HG02678 (cell line): ENCODE measurements around the gene ARHGDIG.
"Not testable (repeated sequence)": the region's sequence is repeated elsewhere in the genome, so short reads cannot be mapped to it uniquely, and the experiment has no call there.

Experiments used
- ATAC-seq: cut with Tn5 transposase; IDR thresholded peaks from one replicate; pipeline ENCODE4 v1.9.1; 2021; ENCODE audit warnings: mild to moderate bottlenecking, moderate library complexity; ENCODE audit not compliant: unreplicated experiment

Gene ARHGDIG

GRCh38 chr16:280552-280951 is at the start of gene ARHGDIG:
TSS of gene ARHGDIG (plus strand) at chr16:280591. CDS start at chr16:280681, 90 bp downstream.
- no peak for ATAC-seq

- ATAC-seq = no peak
These were observed 49.4 kb upstream of the ARHGDIG start for GRCh38 chr16:230949-231348.

GRCh38 chr16:234468-235305 is 45.7 kb upstream of the ARHGDIG start, which contains the start of gene FAM234A:
TSS of gene FAM234A (plus strand) at chr16:234821. CDS start at chr16:254414, 19,593 bp downstream.
- ATAC-seq = peak; percentile 83

- no peak for ATAC-seq
These were observed 40.5 kb upstream of the ARHGDIG start for GRCh38 chr16:239948-240277.

- no peak for ATAC-seq
These were observed 39.8 kb upstream of the ARHGDIG start for GRCh38 chr16:240559-240958.

- ATAC-seq = no peak
These were observed 38.1 kb upstream of the ARHGDIG start for GRCh38 chr16:242281-242680.

- no peak for ATAC-seq
These were observed 37.0 kb upstream of the ARHGDIG start for GRCh38 chr16:243348-243747.

- no peak for ATAC-seq
These were observed 35.3 kb upstream of the ARHGDIG start for GRCh38 chr16:245105-245504.

GRCh38 chr16:247027-247426 is 33.4 kb upstream of the ARHGDIG start:
- no peak for ATAC-seq

GRCh38 chr16:249431-249830 is 31.0 kb upstream of the ARHGDIG start:
- no peak for ATAC-seq

- ATAC-seq = no peak
These were observed 27.7 kb upstream of the ARHGDIG start for GRCh38 chr16:252366-253337.

GRCh38 chr16:253833-254232 is 26.6 kb upstream of the ARHGDIG start:
- no peak for ATAC-seq

- ATAC-seq = no peak
These were observed 25.9 kb upstream of the ARHGDIG start for GRCh38 chr16:254461-254860.

GRCh38 chr16:255183-255582 is 25.2 kb upstream of the ARHGDIG start:
- no peak for ATAC-seq

GRCh38 chr16:258091-258490 is 22.3 kb upstream of the ARHGDIG start:
- not testable (repeated sequence) for ATAC-seq

GRCh38 chr16:259226-259625 is 21.2 kb upstream of the ARHGDIG start:
- ATAC-seq = no peak

- no peak for ATAC-seq
These were observed 20.6 kb upstream of the ARHGDIG start for GRCh38 chr16:259814-260253.

GRCh38 chr16:260326-260725 is 20.1 kb upstream of the ARHGDIG start:
- ATAC-seq = no peak

- ATAC-seq = no peak
These were observed 19.2 kb upstream of the ARHGDIG start for GRCh38 chr16:261031-261691.

GRCh38 chr16:262121-262745 is 18.2 kb upstream of the ARHGDIG start:
- ATAC-seq = no peak
